ENCODE results near the gene MPP3. TPM values are rescaled to one million over a fixed set of nuclear protein-coding genes. Genes with fewer than 3 reads are reported as not detected.

Gene MPP3
- total and polyA plus RNA-seq, 7 experiments from 2014 or later, result 0.32 to 1.4 TPM; not detected in 5

- no peaks in the 10 kb centered on the region for H3K4me1 ChIP-seq (ENCODE audit: control insufficient read depth in 2 of 2, insufficient read depth in 2 of 2, low read length in 2 of 2)
- intact Hi-C loops (cut with micrococcal nuclease), result no loop called here
- no peaks in the 10 kb centered on the region for H3K9me3 ChIP-seq (ENCODE audit: control insufficient read depth in 2 of 3, low read length in 3 of 3)
- DNase-seq, result no peak
- ATAC-seq, result no peak
- H3K9me3 Mint-ChIP-seq, result no peaks in the 10 kb centered on the region
- H3K4me3 ChIP-seq (ENCODE audit: low read length), result no peak overlapping the region
- no peak overlapping the region for H3K27ac Mint-ChIP-seq
- CTCF ChIA-PET, result no interaction called here
- H3K27me3 Mint-ChIP-seq, result peaks cover 0 to 9% (median 0%) of the 10 kb centered on the region in 5 donors
- H3K27ac ChIP-seq (ENCODE audit: low read depth, low read length), result no peak overlapping the region
- no peak overlapping the region for H3K4me3 Mint-ChIP-seq
- POLR2A ChIA-PET, result no interaction called here
- H3K36me3 Mint-ChIP-seq, result no peaks in the 10 kb centered on the region
- peaks cover 0 to 2% (median 0%) of the 10 kb centered on the region in 7 donors for H3K4me1 Mint-ChIP-seq
- H3K27me3 ChIP-seq (ENCODE audit: control insufficient read depth in 2 of 2, insufficient read depth in 2 of 2, low read length in 2 of 2), result no peaks in the 10 kb centered on the region
- H3K36me3 ChIP-seq (ENCODE audit: control insufficient read depth in 2 of 3, insufficient read depth in 3 of 3, low read length in 3 of 3), result no peaks in the 10 kb centered on the region
Observed at GRCh38 chr17:43860927-43861622, 28.1 kb upstream of the MPP3 start.

GRCh38 chr17:43860077-43860725 lies 27.3 kb upstream of the MPP3 start:
- POLR2A ChIA-PET, result no interaction called here

GRCh38 chr17:43857957-43858600 lies 25.1 kb upstream of the MPP3 start:
- peaks cover 0 to 9% (median 0%) of the 10 kb centered on the region in 5 donors for H3K27me3 Mint-ChIP-seq
- ATAC-seq, result no peak
- Histone ChIP-seq H3K27ac (ENCODE audit: low read depth, low read length) (no peak overlapping the region), H3K9me3 (ENCODE audit: control insufficient read depth in 2 of 3, low read length in 3 of 3) (no peaks in the 10 kb centered on the region), H3K4me3 (ENCODE audit: low read length) (no peak overlapping the region), H3K27me3 (ENCODE audit: control insufficient read depth in 2 of 2, insufficient read depth in 2 of 2, low read length in 2 of 2) (no peaks in the 10 kb centered on the region), H3K36me3 (ENCODE audit: control insufficient read depth in 2 of 3, insufficient read depth in 3 of 3, low read length in 3 of 3) (no peaks in the 10 kb centered on the region), H3K4me1 (ENCODE audit: control insufficient read depth in 2 of 2, insufficient read depth in 2 of 2, low read length in 2 of 2) (no peaks in the 10 kb centered on the region)
- POLR2A ChIA-PET, result no interaction called here
- H3K4me3 Mint-ChIP-seq, result no peak overlapping the region
- no peak overlapping the region for H3K27ac Mint-ChIP-seq
- DNase-seq, result no peak
- CTCF ChIA-PET, result no interaction called here
- intact Hi-C loops (cut with micrococcal nuclease), result no loop called here
- H3K9me3 Mint-ChIP-seq, result no peaks in the 10 kb centered on the region
- H3K4me1 Mint-ChIP-seq, result no peaks in the 10 kb centered on the region
- H3K36me3 Mint-ChIP-seq, result no peaks in the 10 kb centered on the region

More at GRCh38 chr17:43860077-43860725, 27.3 kb upstream of the MPP3 start:
- no peaks in the 10 kb centered on the region for H3K4me1 Mint-ChIP-seq
- CTCF ChIA-PET, result no interaction called here
- Histone ChIP-seq H3K27ac (ENCODE audit: low read depth, low read length) (no peak overlapping the region), H3K27me3 (ENCODE audit: control insufficient read depth in 2 of 2, insufficient read depth in 2 of 2, low read length in 2 of 2) (no peaks in the 10 kb centered on the region), H3K4me1 (ENCODE audit: control insufficient read depth in 2 of 2, insufficient read depth in 2 of 2, low read length in 2 of 2) (no peaks in the 10 kb centered on the region), H3K4me3 (ENCODE audit: low read length) (no peak overlapping the region), H3K36me3 (ENCODE audit: control insufficient read depth in 2 of 3, insufficient read depth in 3 of 3, low read length in 3 of 3) (no peaks in the 10 kb centered on the region), H3K9me3 (ENCODE audit: control insufficient read depth in 2 of 3, low read length in 3 of 3) (no peaks in the 10 kb centered on the region)
- intact Hi-C loops (cut with micrococcal nuclease), result no loop called here
- ATAC-seq (no peak), DNase-seq (no peak)
- no peak overlapping the region for H3K27ac Mint-ChIP-seq
- no peaks in the 10 kb centered on the region for H3K9me3 Mint-ChIP-seq
- H3K27me3 Mint-ChIP-seq, result peaks cover 0 to 9% (median 0%) of the 10 kb centered on the region in 5 donors
- no peak overlapping the region for H3K4me3 Mint-ChIP-seq
- no peaks in the 10 kb centered on the region for H3K36me3 Mint-ChIP-seq

GRCh38 chr17:43857141-43857540 lies 24.2 kb upstream of the MPP3 start:
- H3K27me3 Mint-ChIP-seq, result peaks cover 0 to 15% (median 0%) of the 10 kb centered on the region in 5 donors
- no peaks in the 10 kb centered on the region for H3K27me3 ChIP-seq (ENCODE audit: control insufficient read depth in 2 of 2, insufficient read depth in 2 of 2, low read length in 2 of 2)
- intact Hi-C loops (cut with micrococcal nuclease), result no loop called here

DNA sequence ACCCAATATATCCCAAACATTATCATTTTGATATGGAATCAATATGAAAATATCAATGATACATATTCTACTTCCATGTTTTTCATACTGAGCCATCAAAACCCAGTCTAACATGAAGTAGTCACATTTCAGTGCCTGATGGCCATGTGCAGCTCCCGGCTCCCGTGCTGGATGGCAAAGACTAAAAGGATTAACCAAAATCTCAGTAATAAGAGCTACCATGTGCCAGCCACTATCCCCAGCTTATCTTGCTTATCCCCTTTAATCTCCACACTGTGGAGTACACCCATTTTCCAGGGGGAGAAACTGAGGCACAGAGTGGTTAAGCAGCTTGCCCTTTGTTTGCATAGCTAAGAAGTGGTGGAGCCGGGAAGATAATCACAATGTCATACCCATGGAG lies 23.2 kb upstream of the MPP3 start:
- Histone ChIP-seq H3K27me3 (ENCODE audit: control insufficient read depth in 2 of 2, insufficient read depth in 2 of 2, low read length in 2 of 2) (no peaks in the 10 kb centered on the region), H3K4me1 (ENCODE audit: control insufficient read depth in 2 of 2, insufficient read depth in 2 of 2, low read length in 2 of 2) (no peaks in the 10 kb centered on the region), H3K4me3 (ENCODE audit: low read length) (no peak overlapping the region), H3K36me3 (ENCODE audit: control insufficient read depth in 2 of 3, insufficient read depth in 3 of 3, low read length in 3 of 3) (no peaks in the 10 kb centered on the region), H3K27ac (ENCODE audit: low read depth, low read length) (no peak overlapping the region), H3K9me3 (ENCODE audit: control insufficient read depth in 2 of 3, low read length in 3 of 3) (no peaks in the 10 kb centered on the region)
- H3K27ac Mint-ChIP-seq, result no peak overlapping the region
- POLR2A ChIA-PET, result no interaction called here
- no peaks in the 10 kb centered on the region for H3K9me3 Mint-ChIP-seq
- no peaks in the 10 kb centered on the region for H3K4me1 Mint-ChIP-seq
- ATAC-seq, result no peak
- H3K36me3 Mint-ChIP-seq, result no peaks in the 10 kb centered on the region
- intact Hi-C loops (cut with micrococcal nuclease), result no loop called here
- H3K4me3 Mint-ChIP-seq, result no peak overlapping the region
- no peak for DNase-seq
- peaks cover 0 to 23% (median 6%) of the 10 kb centered on the region in 5 donors for H3K27me3 Mint-ChIP-seq
- CTCF ChIA-PET, result no interaction called here

More at GRCh38 chr17:43857141-43857540, 24.2 kb upstream of the MPP3 start:
- CTCF ChIA-PET, result interaction anchor here (0.5 kb wide), 1 partner anchor 11 kb away, joined by 3 read pairs; no protein-coding TSS in a partner anchor
- Histone ChIP-seq H3K4me3 (ENCODE audit: low read length) (no peak overlapping the region), H3K36me3 (ENCODE audit: control insufficient read depth in 2 of 3, insufficient read depth in 3 of 3, low read length in 3 of 3) (no peaks in the 10 kb centered on the region), H3K9me3 (ENCODE audit: control insufficient read depth in 2 of 3, low read length in 3 of 3) (no peaks in the 10 kb centered on the region), H3K27ac (ENCODE audit: low read depth, low read length) (no peak overlapping the region), H3K4me1 (ENCODE audit: control insufficient read depth in 2 of 2, insufficient read depth in 2 of 2, low read length in 2 of 2) (no peaks in the 10 kb centered on the region)
- ATAC-seq, result no peak
- Mint-ChIP-seq H3K4me1 (no peaks in the 10 kb centered on the region), H3K27ac (no peak overlapping the region), H3K4me3 (no peak overlapping the region), H3K9me3 (no peaks in the 10 kb centered on the region), H3K36me3 (no peaks in the 10 kb centered on the region)
- POLR2A ChIA-PET, result no interaction called here
- no peak for DNase-seq

- Histone ChIP-seq H3K4me1 (ENCODE audit: control insufficient read depth in 2 of 2, insufficient read depth in 2 of 2, low read length in 2 of 2) (no peaks in the 10 kb centered on the region), H3K4me3 (ENCODE audit: low read length) (no peak overlapping the region), H3K36me3 (ENCODE audit: control insufficient read depth in 2 of 3, insufficient read depth in 3 of 3, low read length in 3 of 3) (no peaks in the 10 kb centered on the region), H3K27ac (ENCODE audit: low read depth, low read length) (no peak overlapping the region), H3K27me3 (ENCODE audit: control insufficient read depth in 2 of 2, insufficient read depth in 2 of 2, low read length in 2 of 2) (no peaks in the 10 kb centered on the region), H3K9me3 (ENCODE audit: control insufficient read depth in 2 of 3, low read length in 3 of 3) (no peaks in the 10 kb centered on the region)
- intact Hi-C loops (cut with micrococcal nuclease), result no loop called here
- POLR2A ChIA-PET, result no interaction called here
- Mint-ChIP-seq H3K4me1 (no peaks in the 10 kb centered on the region), H3K27ac (no peak overlapping the region), H3K36me3 (no peaks in the 10 kb centered on the region), H3K27me3 (peaks cover 0 to 23% (median 6%) of the 10 kb centered on the region in 5 donors), H3K4me3 (no peak overlapping the region), H3K9me3 (no peaks in the 10 kb centered on the region)
- CTCF ChIA-PET, result interaction anchor here (0.9 kb wide), 1 partner anchor 23 kb away, joined by 3 read pairs; no protein-coding TSS in a partner anchor
- no peak for DNase-seq
- ATAC-seq, result no peak
Observed at GRCh38 chr17:43855061-43855460, 22.1 kb upstream of the MPP3 start.

All from naive thymus-derived CD4-positive, alpha-beta T cell (primary cell).